Stimulated activated CD8-positive, alpha-beta memory T cell treated with anti-CD3 and anti-CD28 coated beads, Interleukin-4, amount 100 ng/mL, for 48 hours (primary cell): ENCODE measurements around the gene UBE3B.

ENCODE experiments used
- DNase-seq: peaks from one replicate; pipeline ENCODE4 v3.0.0-alpha.2; 2020

UBE3B gene

GRCh38 chr12:109475993-109476806, 1.2 kb upstream of the UBE3B start:
- no peak for DNase-seq

- DNase-seq = no peak
Observed at GRCh38 chr12:109476807-109477184, 638 bp upstream of the UBE3B start.

- no peak for DNase-seq
Observed at GRCh38 chr12:109477963-109478315, 505 bp downstream of the UBE3B start.

- DNase-seq = no peak
Observed at GRCh38 chr12:109479761-109480160, 2.3 kb downstream of the UBE3B start.

GRCh38 chr12:109480356-109480755, 2.9 kb downstream of the UBE3B start:
- no peak for DNase-seq

GRCh38 chr12:109481863-109482262, 4.4 kb downstream of the UBE3B start:
- DNase-seq = no peak

- DNase-seq = no peak
Observed at GRCh38 chr12:109482491-109482890, 5.1 kb downstream of the UBE3B start.

GRCh38 chr12:109482894-109483293, 5.5 kb downstream of the UBE3B start:
- DNase-seq = no peak

GRCh38 chr12:109483346-109483745, 5.9 kb downstream of the UBE3B start:
- no peak for DNase-seq

- DNase-seq = no peak
Observed at GRCh38 chr12:109485201-109485600, 7.8 kb downstream of the UBE3B start.

- DNase-seq = no peak
Observed at GRCh38 chr12:109487181-109488050, 10.0 kb downstream of the UBE3B start.

- no peak for DNase-seq
Observed at GRCh38 chr12:109488051-109488665, 10.7 kb downstream of the UBE3B start.

GRCh38 chr12:109489016-109489954, 11.9 kb downstream of the UBE3B start:
- DNase-seq = no peak

GRCh38 chr12:109489955-109490565, 12.6 kb downstream of the UBE3B start:
- no peak for DNase-seq

GRCh38 chr12:109491671-109492070, 14.2 kb downstream of the UBE3B start:
- no peak for DNase-seq

- no peak for DNase-seq
Observed at GRCh38 chr12:109492371-109492770, 14.9 kb downstream of the UBE3B start.

- no peak for DNase-seq
Observed at GRCh38 chr12:109493090-109493489, 15.7 kb downstream of the UBE3B start.

GRCh38 chr12:109493938-109494337, 16.5 kb downstream of the UBE3B start:
- DNase-seq = no peak

- DNase-seq = no peak
Observed at GRCh38 chr12:109494348-109494881, 17.0 kb downstream of the UBE3B start.

GRCh38 chr12:109495012-109495411, 17.6 kb downstream of the UBE3B start:
- DNase-seq = no peak

- no peak for DNase-seq
Observed at GRCh38 chr12:109496306-109496705, 18.9 kb downstream of the UBE3B start.

GRCh38 chr12:109497675-109498074, 20.2 kb downstream of the UBE3B start:
- DNase-seq = no peak
